Activated T-cell treated with anti-CD3 and anti-CD28 coated beads, Interleukin-2, amount 50 U/mL, for 4 hours (primary cell): ENCODE measurements around the gene CD69. TPM values are rescaled to one million over a fixed set of nuclear protein-coding genes. Genes with fewer than 3 reads are reported as not detected.

Experiments
- ATAC-seq, 2 donors: fragments of 200-7000 bp; cut with Tn5 transposase; one replicate each; pipeline ENCODE4 v1.10.0; 2021
- DNase-seq: peaks from one replicate; pipeline ENCODE4 v3.0.0-alpha.2; 2020
- H3K27me3 Mint-ChIP-seq: one replicate; pipeline ENCODE4 v1.8.0; 2021; ENCODE audit warnings: low read depth, mixed read lengths
- H3K36me3 Mint-ChIP-seq: one replicate; pipeline ENCODE4 v1.8.0; 2022; ENCODE audit warnings: mixed read lengths; ENCODE audit not compliant: insufficient read depth
- H3K4me1 Mint-ChIP-seq: one replicate; pipeline ENCODE4 v1.8.0; 2021; ENCODE audit warnings: low read depth, mixed read lengths
- H3K4me3 Mint-ChIP-seq: one replicate; pipeline ENCODE4 v1.8.0; 2021; ENCODE audit warnings: mild to moderate bottlenecking, moderate library complexity, mixed read lengths
- H3K9me3 Mint-ChIP-seq: one replicate; pipeline ENCODE4 v1.8.0; 2021; ENCODE audit warnings: mixed read lengths
- total RNA-seq, 3 donors: library from RNA; stranded (reverse); gene quantifications; one replicate each; pipeline ENCODE4 v1.2.1, GENCODE V29; 2021

CD69 gene
- total RNA-seq, 3 donors from 2014 or later, result 253 to 322 (median 318) TPM

GRCh38 chr12:9760120-9760519 is 581 bp downstream of the CD69 start:
- Mint-ChIP-seq H3K9me3 (peaks cover 5% of the 10 kb centered on the region), H3K36me3 (peaks cover 42% of the 10 kb centered on the region), H3K4me1 (peaks cover 50% of the 10 kb centered on the region), H3K27me3 (no peaks in the 10 kb centered on the region), H3K4me3 (peak overlapping the region; percentile 97)
- ATAC-seq, result no peak
- no peak for DNase-seq

- Mint-ChIP-seq H3K36me3 (peaks cover 45% of the 10 kb centered on the region), H3K4me1 (peaks cover 49% of the 10 kb centered on the region)
Observed at GRCh38 chr12:9759694-9760093, 1.0 kb downstream of the CD69 start.

GRCh38 chr12:9758119-9758518 is 2.6 kb downstream of the CD69 start:
- DNase-seq (no peak), ATAC-seq (no peak)
- peaks cover 51% of the 10 kb centered on the region for H3K4me1 Mint-ChIP-seq
- H3K9me3 Mint-ChIP-seq, result peaks cover 5% of the 10 kb centered on the region
- H3K4me3 Mint-ChIP-seq, result peak overlapping the region; percentile 97
- H3K27me3 Mint-ChIP-seq, result no peaks in the 10 kb centered on the region
- peaks cover 58% of the 10 kb centered on the region for H3K36me3 Mint-ChIP-seq

More at GRCh38 chr12:9759694-9760093, 1.0 kb downstream of the CD69 start:
- Mint-ChIP-seq H3K27me3 (no peaks in the 10 kb centered on the region), H3K4me3 (peak overlapping the region; percentile 97), H3K9me3 (peaks cover 5% of the 10 kb centered on the region)
- DNase-seq (no peak), ATAC-seq (no peak)

- DNase-seq (no peak), ATAC-seq (no peak)
- Mint-ChIP-seq H3K9me3 (peaks cover 3% of the 10 kb centered on the region), H3K4me3 (peak overlapping the region; percentile 97), H3K36me3 (peaks cover 64% of the 10 kb centered on the region), H3K27me3 (no peaks in the 10 kb centered on the region), H3K4me1 (peaks cover 55% of the 10 kb centered on the region)
Observed at GRCh38 chr12:9757433-9758025, 3.2 kb downstream of the CD69 start.

- ATAC-seq (no peak), DNase-seq (no peak)
- H3K4me3 Mint-ChIP-seq, result peak overlapping the region; percentile 97
- H3K27me3 Mint-ChIP-seq, result no peaks in the 10 kb centered on the region
- peaks cover 66% of the 10 kb centered on the region for H3K36me3 Mint-ChIP-seq
- no peaks in the 10 kb centered on the region for H3K9me3 Mint-ChIP-seq
- H3K4me1 Mint-ChIP-seq, result peaks cover 50% of the 10 kb centered on the region
Observed at GRCh38 chr12:9756706-9757105, 4.0 kb downstream of the CD69 start.

- Mint-ChIP-seq H3K4me1 (peaks cover 50% of the 10 kb centered on the region), H3K36me3 (peaks cover 69% of the 10 kb centered on the region), H3K9me3 (no peaks in the 10 kb centered on the region), H3K4me3 (peak overlapping the region; percentile 97), H3K27me3 (no peaks in the 10 kb centered on the region)
- DNase-seq (no peak), ATAC-seq (no peak)
Observed at GRCh38 chr12:9756170-9756569, 4.5 kb downstream of the CD69 start.

- no peak for DNase-seq
- H3K27me3 Mint-ChIP-seq, result no peaks in the 10 kb centered on the region
- H3K36me3 Mint-ChIP-seq, result peaks cover 69% of the 10 kb centered on the region
- H3K9me3 Mint-ChIP-seq, result no peaks in the 10 kb centered on the region
- H3K4me3 Mint-ChIP-seq, result peak overlapping the region; percentile 97
- no peak for ATAC-seq
- H3K4me1 Mint-ChIP-seq, result peaks cover 48% of the 10 kb centered on the region
Observed at GRCh38 chr12:9755567-9755966, 5.1 kb downstream of the CD69 start.

- Mint-ChIP-seq H3K4me1 (peaks cover 49% of the 10 kb centered on the region), H3K4me3 (peak overlapping the region; percentile 97), H3K36me3 (peaks cover 67% of the 10 kb centered on the region), H3K9me3 (no peaks in the 10 kb centered on the region), H3K27me3 (no peaks in the 10 kb centered on the region)
- ATAC-seq, result no peak
- no peak for DNase-seq
Observed at GRCh38 chr12:9755035-9755434, 5.7 kb downstream of the CD69 start.

- ATAC-seq (no peak), DNase-seq (no peak)
- Mint-ChIP-seq H3K4me1 (peaks cover 49% of the 10 kb centered on the region), H3K36me3 (peaks cover 60% of the 10 kb centered on the region), H3K4me3 (peak overlapping the region; percentile 97), H3K27me3 (no peaks in the 10 kb centered on the region), H3K9me3 (no peaks in the 10 kb centered on the region)
Observed at GRCh38 chr12:9754099-9754927, 6.4 kb downstream of the CD69 start.

GRCh38 chr12:9753498-9753897 is 7.2 kb downstream of the CD69 start:
- peak overlapping the region; percentile 97 for H3K4me3 Mint-ChIP-seq
- H3K36me3 Mint-ChIP-seq, result peaks cover 57% of the 10 kb centered on the region
- DNase-seq, result no peak
- ATAC-seq, result no peak
- no peaks in the 10 kb centered on the region for H3K27me3 Mint-ChIP-seq
- peaks cover 49% of the 10 kb centered on the region for H3K4me1 Mint-ChIP-seq
- H3K9me3 Mint-ChIP-seq, result no peaks in the 10 kb centered on the region

GRCh38 chr12:9753073-9753472 is 7.6 kb downstream of the CD69 start:
- no peaks in the 10 kb centered on the region for H3K27me3 Mint-ChIP-seq
- ATAC-seq (no peak), DNase-seq (no peak)
- H3K4me1 Mint-ChIP-seq, result peaks cover 49% of the 10 kb centered on the region
- no peaks in the 10 kb centered on the region for H3K9me3 Mint-ChIP-seq
- peak overlapping the region; percentile 97 for H3K4me3 Mint-ChIP-seq
- H3K36me3 Mint-ChIP-seq, result peaks cover 53% of the 10 kb centered on the region

GRCh38 chr12:9752145-9752933 is 8.4 kb downstream of the CD69 start:
- ATAC-seq (no peak), DNase-seq (no peak)
- peaks cover 46% of the 10 kb centered on the region for H3K4me1 Mint-ChIP-seq
- peaks cover 46% of the 10 kb centered on the region for H3K36me3 Mint-ChIP-seq
- H3K9me3 Mint-ChIP-seq, result no peaks in the 10 kb centered on the region
- no peaks in the 10 kb centered on the region for H3K27me3 Mint-ChIP-seq
- peak overlapping the region; percentile 97 for H3K4me3 Mint-ChIP-seq

- Mint-ChIP-seq H3K27me3 (no peaks in the 10 kb centered on the region), H3K9me3 (no peaks in the 10 kb centered on the region), H3K4me3 (peak overlapping the region; percentile 72), H3K4me1 (peaks cover 41% of the 10 kb centered on the region), H3K36me3 (peaks cover 37% of the 10 kb centered on the region)
- peak; percentile 57 for DNase-seq
- peak; percentile 60 to 73 for ATAC-seq
Observed at GRCh38 chr12:9751204-9752144, 9.2 kb downstream of the CD69 start.
